GM19372 (cell line): ENCODE data around the gene BTBD19.
A peak's percentile ranks its signal among the peaks of the same experiment; 100 is the strongest.
"Not testable (repeated sequence)": the region's sequence is repeated elsewhere in the genome, so short reads cannot be mapped to it uniquely, and the experiment has no call there.

Experiments used
- ATAC-seq: cut with Tn5 transposase; IDR thresholded peaks from one replicate; pipeline ENCODE4 v1.9.1; 2021; ENCODE audit warnings: mild to moderate bottlenecking, low read depth, moderate library complexity; ENCODE audit not compliant: unreplicated experiment

The BTBD19 gene, protein sequence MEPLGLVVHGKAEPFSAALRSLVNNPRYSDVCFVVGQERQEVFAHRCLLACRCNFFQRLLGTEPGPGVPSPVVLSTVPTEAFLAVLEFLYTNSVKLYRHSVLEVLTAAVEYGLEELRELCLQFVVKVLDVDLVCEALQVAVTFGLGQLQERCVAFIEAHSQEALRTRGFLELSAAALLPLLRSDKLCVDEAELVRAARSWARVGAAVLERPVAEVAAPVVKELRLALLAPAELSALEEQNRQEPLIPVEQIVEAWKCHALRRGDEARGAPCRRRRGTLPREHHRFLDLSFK

DNA sequence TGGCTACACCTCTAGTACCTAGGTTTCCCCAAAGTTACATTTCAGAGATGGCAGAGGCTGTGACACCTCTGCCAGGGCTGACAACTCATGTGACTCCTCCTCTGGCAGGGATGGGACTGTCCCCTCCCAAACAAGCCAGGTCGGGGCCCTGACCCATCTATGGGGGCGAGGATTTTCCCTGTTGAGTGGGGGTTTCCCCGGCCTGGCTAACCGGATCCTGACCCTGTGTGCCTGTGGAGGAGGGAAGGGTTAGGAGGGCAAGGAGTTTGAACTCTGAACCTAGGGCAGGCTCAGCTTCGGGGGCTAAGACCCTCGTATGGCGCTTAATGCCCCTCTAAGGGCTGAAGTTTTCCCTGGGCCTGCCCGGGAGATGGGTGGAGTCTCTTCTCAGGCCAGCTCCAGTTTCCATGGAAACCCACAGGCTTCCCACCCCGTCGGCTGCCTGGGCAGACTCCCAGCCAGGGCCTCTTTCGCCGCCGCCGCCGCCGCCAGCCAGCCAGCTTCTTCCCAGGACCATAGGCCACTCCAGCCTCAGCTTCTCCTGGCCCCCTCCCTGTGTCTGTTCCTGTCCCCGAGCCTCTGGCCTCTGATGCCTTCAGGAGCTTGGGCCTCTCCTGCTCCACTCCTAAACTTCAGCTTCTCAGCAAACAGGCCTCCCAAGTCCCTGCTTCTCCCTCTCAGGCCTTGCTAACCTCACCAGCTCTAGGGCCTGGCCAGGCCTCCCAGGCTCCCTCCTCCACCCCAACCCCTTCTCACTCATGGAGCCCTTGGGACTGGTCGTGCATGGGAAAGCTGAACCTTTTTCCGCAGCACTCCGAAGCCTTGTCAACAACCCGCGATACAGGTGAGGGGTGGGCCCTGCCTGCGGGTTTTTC is at the start of gene BTBD19:
TSS of gene BTBD19 (plus strand) at position 461 of the 875 bp plus-strand sequence. CDS start at position 759, 298 bp downstream.
- ATAC-seq: no peak

DNA sequence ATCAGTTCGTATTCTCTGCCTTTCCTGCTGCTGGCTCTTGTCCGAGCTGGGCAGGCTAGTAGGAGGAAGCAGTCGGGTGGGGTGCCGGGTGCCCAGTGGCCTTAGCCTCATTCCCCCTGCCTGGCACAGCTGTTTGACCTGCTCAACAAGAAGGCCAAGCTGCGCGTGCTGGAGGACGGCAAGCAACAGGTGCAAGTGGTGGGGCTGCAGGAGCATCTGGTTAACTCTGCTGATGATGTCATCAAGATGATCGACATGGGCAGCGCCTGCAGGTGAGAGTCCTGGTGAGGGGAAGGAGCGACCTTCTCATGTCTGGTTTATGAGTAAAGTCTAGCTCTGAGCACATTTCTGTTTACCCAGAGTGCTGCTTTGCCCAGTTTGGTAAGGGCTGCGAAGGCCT is 49.2 kb upstream of the BTBD19 start:
- no peak for ATAC-seq

DNA sequence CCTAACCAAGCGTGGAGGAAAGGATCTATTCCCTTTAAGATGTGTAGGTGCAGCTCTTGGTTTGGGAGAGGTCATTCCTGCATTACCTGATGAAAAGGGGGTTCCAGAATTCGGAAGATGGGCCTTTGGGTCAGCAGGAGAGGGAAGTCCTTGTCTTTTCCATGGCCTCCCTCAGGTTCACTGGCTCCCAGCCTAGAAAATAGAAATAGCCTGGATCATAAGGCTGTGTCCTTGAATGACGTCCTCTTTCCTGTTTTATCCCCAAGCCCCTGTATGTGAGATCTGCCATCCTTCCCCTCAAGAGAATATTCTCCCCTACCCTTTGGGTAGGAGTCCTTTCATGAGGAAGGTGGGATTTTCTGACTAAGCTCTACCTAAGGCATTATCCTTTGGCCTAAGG is 47.4 kb upstream of the BTBD19 start:
- no peak for ATAC-seq

DNA sequence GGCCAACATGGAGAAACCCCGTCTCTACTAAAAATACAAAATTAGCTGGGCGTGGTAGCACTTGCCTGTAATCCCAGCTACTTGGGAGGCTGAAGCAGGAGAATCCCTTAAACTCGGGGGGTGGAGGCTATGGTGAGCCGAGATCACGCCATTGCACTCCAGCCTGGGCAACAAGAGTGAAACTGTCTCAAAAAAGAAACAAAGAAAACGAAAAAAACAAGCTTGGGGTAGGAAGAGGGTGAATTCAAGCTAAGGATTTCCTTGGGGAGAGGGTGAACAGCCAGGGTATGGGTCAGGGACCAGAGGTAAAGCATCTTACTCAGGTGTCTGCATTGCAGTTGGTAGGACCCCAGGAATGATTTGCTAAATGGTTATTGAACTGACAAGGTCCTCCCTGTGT is 41.9 kb upstream of the BTBD19 start:
- ATAC-seq: not testable (repeated sequence)

DNA sequence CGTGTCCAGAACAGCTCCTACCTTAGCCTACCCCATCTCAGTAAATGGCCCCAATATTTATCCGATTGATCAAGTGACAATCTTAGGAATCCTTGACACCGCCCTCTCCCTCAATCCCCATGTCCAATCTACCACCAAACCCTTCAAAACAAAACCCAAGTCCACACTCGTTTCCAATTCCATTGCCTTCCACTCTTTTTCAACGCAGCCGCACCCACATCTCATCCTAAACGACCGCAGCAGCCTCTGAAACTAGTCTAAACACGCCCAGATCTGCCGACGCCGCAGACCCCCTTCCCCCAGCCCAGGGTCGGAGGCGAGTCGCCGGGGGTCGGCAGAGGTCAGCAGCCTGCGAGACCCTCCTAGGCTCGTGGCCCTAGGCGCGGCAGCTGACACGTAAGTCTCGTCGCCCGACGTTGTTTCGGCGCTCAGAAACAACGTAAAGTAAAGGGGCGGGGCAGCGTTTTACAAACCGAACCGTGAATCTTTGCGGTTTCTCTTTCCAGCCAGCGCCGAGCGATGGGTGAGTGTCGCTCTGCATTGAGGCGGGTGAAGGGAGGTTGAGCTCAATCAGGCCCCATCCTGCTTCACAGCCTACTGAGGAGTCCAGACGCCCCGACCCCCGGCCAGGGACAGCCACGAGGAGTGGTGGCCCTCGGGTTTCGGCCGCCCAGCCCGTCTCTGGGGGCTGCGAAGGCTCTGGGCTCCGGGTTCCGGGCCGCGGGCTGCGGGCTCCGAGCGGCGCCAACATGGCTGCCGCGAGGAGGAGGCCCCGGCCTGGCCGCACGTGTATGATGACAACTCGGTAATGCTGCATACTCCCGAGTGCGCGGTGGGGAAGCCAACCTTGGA is 33.0 kb upstream of the BTBD19 start, which contains the start of gene RPS8:
TSS of gene RPS8 (plus strand) at position 463 of the 852 bp plus-strand sequence. CDS start at position 520, 57 bp downstream.
- ATAC-seq: peak; percentile 77

DNA sequence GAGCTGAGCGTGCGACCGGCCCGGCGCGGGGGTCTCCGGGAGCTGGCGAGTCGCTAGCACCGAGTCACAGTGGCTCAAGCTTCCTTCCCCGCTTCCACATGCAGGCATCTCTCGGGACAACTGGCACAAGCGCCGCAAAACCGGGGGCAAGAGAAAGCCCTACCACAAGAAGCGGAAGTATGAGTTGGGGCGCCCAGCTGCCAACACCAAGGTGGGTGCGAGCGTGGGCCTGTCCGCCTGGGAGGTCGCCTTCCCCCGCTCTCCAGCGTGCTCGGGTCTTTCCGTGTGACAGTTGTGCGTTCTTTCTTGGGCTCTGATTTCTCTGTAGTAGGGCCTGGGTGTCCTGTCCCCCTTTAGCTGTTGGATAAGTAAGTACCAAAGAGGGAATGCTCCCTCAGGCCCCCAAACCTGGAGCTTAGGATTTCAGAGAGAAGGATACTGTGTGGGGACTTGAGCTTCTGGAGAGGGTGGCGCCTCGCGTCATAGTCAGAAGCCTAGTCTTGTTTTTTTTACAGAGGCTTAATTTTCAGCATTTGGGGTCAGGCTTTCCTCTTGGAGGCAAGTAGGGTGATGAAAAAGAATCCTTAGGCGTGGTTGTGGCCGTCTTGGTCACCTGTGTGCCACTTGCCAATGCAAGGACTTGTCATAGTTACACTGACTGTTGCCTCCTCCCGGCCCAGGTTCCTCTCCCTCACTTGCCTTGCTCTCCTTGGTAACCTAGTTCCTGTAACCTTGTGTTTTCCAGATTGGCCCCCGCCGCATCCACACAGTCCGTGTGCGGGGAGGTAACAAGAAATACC is 32.2 kb upstream of the BTBD19 start:
- ATAC-seq: no peak

DNA sequence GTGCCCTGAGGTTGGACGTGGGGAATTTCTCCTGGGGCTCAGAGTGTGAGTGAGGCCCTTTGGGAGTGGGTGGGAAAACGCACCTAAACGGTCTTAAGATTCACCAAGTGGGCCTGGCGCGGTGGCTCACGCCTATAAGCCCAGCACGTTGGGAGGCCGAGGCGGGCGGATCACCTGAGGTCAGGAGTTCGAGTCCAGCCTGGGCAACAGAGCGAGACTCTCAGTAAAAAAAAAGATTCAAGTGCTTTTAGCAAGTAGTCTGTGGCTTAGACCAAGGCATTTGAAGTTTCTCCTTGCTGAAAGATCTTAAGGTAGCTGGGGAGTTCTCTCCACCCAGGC is 31.6 kb upstream of the BTBD19 start:
- no peak for ATAC-seq

DNA sequence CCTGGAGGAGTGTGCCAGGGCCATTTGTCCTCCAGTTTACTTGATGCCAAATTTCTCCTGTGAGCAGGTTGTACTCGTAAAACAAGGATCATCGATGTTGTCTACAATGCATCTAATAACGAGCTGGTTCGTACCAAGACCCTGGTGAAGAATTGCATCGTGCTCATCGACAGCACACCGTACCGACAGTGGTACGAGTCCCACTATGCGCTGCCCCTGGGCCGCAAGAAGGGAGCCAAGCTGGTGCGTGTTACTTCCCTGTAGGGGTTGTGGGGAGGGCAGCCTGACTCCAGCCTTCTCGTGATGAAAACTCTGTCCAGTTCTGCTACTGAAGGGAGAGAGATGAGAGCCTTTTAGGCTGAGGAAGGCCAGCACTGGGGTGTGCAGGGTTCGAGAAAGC is 30.8 kb upstream of the BTBD19 start:
- no peak for ATAC-seq

DNA sequence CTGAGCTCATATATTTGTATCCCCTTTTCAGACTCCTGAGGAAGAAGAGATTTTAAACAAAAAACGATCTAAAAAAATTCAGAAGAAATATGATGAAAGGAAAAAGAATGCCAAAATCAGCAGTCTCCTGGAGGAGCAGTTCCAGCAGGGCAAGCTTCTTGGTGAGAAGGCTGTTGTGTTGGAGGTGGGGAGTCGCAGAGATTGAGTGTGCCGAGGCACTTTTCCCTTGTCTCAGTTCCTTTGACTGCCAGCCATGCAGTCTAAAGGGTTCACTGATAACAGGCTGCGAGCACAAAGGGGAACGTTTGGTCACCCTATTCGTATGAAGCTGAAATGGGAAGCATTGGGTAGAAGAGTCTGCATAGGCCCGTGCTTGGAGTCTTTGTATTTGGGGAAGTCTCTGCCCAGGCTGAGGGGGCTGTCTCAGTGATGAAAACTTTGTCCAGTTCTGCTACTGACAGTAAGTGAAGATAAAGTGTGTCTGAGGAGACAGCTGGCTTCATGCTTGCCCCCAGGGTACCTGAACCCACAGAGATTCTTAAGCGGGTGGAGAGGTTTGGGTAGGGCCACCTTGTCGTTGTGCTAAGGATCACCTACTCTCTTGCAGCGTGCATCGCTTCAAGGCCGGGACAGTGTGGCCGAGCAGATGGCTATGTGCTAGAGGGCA is 30.2 kb upstream of the BTBD19 start:
- no peak for ATAC-seq

DNA sequence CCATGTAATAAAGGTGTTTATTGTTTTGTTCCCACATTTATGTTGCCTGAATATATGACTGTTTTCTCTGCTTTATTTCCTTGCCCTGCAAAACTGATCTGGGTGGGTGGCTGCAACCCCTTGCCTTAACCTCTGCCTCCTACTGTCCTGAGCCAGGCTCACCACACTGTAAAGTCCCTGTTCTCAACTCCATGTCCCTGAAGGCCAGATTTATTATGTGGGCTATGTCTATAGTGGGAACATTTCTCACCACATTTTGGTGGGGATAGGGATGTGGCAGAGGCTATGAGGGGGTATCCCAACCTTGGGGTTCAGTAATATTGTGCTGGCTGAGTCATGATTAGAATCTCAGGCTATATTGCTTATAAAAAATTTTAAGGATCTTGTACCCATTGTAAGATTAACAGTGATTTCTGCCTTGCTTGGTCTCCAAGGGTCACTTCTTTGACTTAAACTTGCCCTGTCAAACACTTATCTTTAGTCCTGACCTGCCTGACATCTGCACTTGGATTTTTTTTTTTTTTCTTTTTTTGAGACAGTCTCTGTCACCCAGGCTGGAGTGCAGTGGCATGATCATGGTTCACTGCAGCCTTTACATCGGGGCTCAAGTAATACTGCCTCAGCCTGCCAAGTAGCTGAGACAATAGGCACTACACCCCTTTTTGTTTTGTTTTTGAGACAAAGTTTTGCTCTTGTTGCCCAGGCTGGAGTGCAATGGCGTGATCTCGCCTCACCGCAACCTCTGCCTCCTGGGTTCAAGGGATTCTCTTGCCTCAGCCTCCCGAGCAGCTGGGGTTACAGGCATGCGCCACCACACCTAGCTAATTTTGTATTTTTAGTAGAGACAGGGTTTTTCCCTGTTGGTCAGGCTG is 29.4 kb upstream of the BTBD19 start:
- ATAC-seq: no peak

DNA sequence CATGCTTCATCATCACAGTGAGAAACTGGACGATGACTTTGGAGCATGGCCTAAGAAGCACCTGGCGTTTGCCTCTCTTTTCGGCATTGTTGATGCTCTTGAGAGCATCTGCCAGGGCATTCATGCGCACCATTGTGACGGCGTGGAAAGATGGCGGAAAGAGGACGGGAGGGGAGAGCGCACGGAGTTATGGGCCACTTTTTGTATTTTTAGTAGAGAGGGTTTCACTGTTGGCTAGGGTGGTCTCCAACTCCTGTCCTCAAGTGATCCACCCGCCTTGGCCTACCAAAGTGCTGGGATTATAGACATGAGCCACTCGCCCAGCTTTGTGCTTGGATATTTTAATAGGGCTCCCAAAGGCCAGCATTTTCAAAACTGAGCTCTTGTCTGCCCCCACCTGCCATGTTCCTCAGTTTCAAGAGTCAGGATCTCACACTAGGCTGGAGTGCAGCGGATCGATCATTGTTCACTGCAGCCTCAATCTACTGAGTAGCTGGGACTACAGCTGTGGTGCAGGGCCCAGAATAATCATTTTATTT is 27.7 kb upstream of the BTBD19 start:
- ATAC-seq: no peak

DNA sequence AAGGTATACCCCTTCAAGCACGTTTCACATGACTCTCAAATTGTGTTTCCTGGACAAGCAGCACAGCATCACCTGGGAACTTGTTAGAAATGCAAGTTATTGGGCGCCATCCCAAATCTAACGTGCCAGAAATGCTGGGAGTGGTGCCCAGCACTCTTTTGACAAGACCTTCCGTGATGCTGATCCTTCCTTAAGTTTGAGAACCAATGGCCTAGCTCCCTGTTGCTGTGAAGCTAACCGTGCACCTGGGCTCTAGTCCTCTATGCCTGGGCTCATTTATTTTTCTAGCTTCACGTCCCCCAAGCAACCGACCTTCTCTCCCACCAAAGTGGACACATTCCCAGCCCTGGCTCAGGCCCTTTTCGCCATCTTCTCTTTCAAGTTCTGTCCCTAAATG is 24.6 kb upstream of the BTBD19 start:
- no peak for ATAC-seq

DNA sequence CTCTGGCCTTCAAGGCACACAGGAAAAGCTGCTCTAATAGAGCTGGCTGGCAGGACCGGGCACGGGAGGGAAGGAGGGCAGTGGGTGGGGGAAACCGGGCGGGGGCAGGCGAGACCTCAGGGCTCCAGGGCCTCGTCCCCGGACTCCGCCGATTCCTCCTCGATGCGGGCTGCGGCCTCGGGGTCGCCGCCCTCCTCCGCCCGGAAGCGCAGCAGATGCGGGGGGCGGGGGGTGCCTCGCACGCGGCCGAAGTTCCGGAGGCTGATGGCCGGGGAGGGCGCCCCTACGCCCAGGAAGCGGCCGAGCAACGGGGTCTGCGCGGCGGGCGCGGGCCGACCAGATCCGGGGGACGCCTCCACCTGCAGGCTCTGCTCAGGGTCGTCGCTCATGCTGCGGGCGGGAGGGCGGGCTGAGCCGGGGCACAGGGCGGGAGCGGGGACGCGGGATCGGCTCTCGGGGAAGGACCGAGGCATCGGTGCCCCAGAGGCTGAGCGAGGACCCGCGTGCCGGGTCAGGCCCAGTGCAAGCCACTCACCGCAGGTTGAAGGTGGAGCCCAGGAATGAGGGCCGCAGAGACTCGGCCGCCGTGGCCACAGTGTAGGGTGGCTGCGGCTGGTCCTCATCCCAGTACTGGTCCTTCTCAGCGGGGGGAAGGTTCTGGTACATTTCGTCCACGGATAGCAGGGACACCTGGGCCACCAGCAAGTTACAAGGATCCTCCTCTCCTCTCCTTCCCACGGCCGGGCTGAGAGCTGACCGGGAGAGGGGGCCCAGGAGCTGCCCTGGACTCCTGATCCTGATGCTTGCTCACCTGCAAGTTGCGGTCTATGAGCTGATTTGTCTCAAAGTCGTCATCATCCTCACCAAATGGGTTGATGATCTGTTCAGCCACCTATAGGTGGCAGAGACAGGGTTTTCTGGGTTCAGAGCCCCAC is 24.0 kb upstream of the BTBD19 start:
- no peak for ATAC-seq

DNA sequence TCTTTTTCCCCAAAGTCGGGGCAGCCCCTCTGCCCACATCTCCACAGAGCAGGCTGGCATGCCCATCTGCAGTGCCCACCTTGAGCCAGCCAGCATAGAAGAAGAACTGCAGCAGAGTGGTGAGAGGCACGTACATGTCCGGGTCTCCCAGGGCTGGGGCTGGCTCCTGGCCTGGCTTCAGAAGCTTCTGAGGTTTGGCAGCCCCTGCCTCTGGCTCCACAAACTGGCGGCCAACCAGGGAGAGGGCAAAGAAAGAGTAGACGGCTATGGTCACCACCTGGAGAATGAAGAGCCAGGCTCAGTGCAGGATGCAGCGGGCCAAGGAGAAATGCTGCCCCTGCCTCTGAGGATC is 23.3 kb upstream of the BTBD19 start:
- ATAC-seq: no peak

DNA sequence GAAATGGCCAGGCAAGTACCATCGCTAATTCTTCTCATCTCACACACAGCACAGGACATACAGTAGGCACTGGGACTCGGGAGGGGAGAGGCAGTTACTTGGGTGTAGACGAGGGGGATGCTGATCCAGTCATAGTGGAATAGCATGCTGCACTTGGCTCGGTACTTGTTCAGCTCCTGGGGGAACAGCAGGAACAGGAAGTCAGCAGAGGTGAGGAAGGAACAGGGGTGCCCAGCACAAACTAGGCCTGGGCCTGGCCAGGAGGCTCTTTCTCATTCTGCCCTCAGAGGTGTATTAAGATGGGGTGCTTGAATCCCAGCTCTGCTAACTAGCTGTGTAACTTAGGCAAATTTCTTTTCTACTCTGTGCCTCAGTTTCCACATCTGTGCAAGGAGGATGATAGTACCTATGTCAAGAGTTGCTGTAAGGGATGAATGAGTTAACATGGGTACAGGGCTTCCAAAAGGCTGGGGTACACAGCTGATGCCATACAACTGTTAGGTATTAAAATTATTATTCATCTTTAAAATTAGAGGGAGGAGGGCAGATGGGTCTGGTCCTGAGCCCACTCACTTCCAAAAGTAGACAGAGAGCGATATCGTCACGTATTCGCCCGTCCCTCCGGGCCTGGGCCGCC is 22.7 kb upstream of the BTBD19 start:
- no peak for ATAC-seq

DNA sequence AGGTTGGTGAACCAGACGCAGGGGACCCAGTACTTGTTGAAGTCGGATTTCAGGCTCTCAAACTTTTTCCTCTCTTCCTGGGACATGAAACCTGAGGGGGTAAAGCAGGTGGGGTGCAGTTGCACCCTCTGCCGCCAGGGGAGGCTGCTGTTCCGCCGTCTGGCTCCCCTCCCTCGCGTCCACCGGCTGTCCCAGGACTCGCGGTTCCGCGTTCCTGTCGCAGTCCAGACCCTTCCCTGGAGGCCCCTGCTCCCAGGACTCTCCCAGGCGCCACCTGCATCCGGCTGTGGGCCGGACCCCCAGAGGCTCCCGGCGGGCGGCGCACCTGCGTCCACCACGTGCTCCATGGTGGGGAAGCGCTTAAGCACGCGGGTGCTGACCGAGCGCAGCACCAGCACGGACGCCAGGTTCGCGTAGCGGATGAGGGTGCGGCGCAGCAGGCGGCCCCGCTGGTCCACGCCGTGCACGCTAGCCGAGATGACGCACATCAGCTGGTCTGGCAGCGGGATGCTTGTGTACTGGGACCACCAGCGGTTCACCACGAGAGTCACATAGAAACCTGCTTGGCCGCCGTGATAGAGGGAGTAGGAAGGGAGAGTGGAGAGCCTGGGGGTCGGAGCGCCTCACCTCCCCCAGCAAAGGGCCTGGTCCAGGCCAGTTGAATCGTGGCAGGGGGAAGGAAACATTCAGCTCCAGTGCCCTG is 22.0 kb upstream of the BTBD19 start:
- ATAC-seq: no peak
